T-helper 2 cell (primary cell): ENCODE measurements around the gene DGKD.
A peak's percentile ranks its signal among the peaks of the same experiment; 100 is the strongest.

Experiments used
- DNase-seq, 5 experiments: peaks; one replicate each; pipeline versions ENCODE4 v3.0.0 to v3.0.0-alpha.2; 2012 to 2022

The DGKD gene

GRCh38 chr2:233446606-233447305 lies 92.5 kb downstream of the DGKD start:
- no peak for DNase-seq

GRCh38 chr2:233447506-233448219 lies 93.4 kb downstream of the DGKD start:
- DNase-seq, result no peak

DNA sequence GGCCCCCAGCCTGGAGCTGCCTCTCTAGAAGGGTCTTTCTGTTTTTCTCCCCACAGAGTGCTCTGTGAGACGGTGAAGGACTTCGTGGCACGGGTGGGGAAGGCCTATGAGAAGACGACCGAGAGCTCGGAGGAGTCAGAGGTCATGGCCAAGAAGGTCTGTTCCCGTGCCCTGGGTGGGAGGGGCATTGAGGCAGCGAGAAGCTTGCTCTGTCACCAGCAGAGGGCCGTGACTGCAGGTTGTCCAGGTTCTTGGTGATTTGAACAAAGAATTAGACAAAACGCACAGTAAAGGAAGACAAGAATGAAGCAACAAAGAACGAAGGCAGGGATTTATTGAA lies 93.9 kb downstream of the DGKD start:
- peak in 1 of 5 experiments; percentile 32 for DNase-seq

DNA sequence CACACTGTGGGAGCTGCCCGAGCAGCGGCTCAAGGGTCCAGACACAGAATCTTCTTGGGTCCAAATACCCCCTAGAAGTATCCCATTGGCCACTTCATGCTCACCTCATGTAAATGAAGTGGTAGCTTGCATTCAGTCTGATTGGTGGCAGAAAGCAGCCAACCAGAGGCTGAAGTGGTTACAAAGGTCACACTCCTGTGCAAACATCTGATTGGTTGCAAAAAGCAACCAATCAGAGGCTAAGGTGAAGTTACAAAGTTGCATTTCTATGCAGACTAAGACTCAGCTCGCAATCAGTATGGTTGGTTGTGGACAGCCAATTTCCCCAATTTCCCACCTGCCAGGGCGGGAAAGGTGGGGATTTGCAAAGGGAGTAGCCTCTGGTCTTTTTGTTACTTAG lies 94.3 kb downstream of the DGKD start:
- DNase-seq, result peak in 1 of 5 experiments; percentile 24

- no peak for DNase-seq
These were observed 95.0 kb downstream of the DGKD start for GRCh38 chr2:233449081-233449901.

GRCh38 chr2:233449921-233450863 lies 95.9 kb downstream of the DGKD start:
- no peak for DNase-seq

DNA sequence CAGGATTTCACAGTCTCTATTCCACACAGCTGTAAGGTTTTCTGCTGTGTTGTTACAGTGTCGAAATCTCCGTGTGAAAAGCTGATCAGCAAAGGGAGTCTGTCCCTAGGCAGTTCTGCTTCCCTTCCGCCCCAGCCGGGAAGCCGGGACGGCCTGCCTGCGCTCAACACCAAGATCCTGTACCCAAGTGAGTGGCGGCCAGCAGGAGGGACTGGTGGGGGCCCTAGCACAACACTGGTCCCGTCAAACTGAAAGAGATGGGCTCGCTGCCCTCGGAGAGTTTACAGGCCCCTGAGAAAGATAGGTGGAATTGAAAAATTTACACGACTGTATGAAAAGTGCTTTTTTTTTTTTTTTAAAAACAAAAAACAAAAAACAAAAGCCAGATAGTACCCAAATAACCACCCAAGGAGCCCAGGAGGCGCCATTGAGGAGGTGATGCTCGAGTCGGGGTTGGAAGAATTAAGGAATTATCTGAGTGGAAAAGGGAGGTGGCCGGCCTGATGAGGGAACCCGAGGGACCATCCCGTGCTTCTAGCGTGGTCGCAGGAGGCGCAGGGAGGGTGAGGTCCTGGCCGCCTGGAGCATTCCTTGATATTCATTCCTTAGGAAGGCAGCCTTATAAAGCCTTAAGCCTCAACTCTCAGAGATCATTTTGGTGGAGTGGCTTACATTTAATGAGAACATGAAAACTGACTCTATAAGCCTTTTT lies 96.7 kb downstream of the DGKD start:
- DNase-seq, result no peak

DNA sequence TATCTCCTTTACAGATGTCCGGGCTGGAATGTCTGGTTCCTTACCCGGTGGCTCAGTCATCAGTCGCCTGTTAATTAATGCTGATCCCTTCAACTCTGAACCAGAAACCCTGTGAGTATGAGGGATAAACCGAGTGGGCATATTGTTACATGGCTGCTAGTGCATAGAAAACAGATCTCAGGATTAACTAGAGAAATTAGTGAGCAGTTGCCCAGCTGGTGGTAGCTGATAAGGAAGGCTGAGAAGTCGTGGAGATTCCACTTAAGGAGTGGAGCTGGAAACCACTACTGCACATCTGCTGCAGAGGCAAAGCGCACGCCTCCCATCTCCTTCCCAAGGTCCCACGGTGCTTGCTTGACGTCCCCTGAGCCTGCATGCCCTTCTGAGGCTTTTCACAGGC lies 97.7 kb downstream of the DGKD start:
- DNase-seq, result no peak

- no peak for DNase-seq
These were observed 99.0 kb downstream of the DGKD start for GRCh38 chr2:233453111-233453915.

DNA sequence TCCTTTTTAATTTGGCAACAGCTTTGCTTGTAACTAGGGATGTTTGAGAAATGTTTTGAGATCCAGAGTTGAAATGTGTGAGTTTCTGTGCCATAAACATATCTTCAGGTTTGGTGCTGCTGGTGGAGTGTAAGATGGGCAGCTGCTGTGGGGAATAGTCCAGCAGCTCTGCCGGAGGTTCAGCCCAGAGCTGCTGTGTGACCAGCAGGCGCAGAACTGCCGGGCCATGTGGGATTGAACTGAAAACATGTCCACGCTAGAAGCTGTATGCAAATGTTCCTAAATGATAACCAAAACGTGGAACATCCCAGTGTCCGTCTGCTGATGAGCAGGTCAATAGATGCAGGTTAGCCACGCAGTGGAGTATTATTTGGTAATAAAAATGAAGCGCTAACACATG lies 99.6 kb downstream of the DGKD start:
- DNase-seq, result no peak

- DNase-seq, result no peak
These were observed 100.7 kb downstream of the DGKD start for GRCh38 chr2:233455006-233455405.

GRCh38 chr2:233455491-233455890 lies 101.2 kb downstream of the DGKD start:
- DNase-seq, result no peak

DNA sequence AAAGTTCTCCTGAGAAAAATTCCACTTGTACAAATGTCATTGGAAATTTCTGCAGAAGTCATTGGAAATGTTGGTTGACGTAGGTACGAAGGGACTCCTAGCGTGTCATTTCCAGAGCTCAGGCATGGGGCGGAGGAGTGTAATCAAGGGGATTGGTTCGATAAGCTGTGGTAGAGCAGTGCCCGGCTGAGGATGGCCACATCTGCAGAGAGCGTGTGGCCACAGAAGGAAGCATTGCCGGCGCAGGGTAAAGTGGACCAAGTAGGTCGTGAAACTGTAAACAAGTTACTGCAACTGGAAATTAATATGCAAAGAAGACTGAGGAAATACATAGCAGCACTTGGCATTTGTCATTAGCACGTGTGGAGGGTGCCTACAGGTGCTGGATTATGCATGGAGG lies 101.8 kb downstream of the DGKD start:
- no peak for DNase-seq

DNA sequence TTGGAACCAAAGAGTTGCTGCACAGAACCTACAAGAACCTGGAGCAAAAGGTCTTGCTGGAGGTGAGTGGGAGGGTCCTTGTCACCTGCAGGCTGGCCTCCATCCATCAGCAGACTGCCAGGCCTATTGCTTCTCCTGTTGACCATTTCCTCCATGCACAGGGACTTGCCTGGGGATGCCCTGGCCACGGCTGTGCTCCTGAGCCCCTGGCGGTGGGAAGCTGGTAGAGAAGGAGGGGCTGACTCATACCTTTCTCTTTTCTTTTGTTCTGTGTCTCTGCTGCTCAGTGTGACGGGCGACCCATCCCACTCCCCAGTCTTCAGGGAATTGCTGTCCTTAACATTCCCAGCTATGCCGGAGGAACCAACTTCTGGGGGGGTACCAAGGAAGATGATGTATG lies 102.6 kb downstream of the DGKD start:
- no peak for DNase-seq

GRCh38 chr2:233457356-233457755 lies 103.1 kb downstream of the DGKD start:
- DNase-seq, result no peak

DNA sequence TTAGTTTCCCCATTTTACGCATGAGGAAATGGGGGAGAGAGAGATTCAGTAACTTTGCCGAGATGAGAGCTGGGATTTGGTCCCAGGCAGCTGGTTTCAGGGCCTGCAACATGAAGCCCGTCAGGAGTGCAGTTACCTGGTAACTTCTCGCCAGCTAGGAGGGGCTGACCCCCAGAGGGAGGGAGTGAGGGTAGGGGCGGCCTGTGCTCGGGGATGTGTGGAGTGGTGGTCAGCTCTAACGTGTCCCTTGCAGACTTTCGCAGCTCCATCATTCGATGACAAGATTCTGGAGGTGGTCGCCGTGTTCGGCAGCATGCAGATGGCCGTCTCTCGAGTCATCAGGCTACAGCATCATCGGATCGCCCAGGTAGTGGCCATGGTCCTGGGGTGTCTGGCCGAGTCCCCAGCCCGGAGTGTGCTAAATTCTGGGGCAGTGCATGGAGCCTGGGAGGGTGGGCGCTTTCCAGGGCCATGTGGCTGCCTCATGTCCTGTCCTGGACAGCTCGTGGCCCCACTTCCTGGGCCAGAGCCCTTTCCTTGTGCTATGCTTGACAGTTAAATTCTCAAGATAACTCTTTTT lies 103.8 kb downstream of the DGKD start:
- DNase-seq, result no peak

- DNase-seq, result no peak
These were observed 104.5 kb downstream of the DGKD start for GRCh38 chr2:233458826-233459225.

- no peak for DNase-seq
These were observed 105.1 kb downstream of the DGKD start for GRCh38 chr2:233459426-233459825.

DNA sequence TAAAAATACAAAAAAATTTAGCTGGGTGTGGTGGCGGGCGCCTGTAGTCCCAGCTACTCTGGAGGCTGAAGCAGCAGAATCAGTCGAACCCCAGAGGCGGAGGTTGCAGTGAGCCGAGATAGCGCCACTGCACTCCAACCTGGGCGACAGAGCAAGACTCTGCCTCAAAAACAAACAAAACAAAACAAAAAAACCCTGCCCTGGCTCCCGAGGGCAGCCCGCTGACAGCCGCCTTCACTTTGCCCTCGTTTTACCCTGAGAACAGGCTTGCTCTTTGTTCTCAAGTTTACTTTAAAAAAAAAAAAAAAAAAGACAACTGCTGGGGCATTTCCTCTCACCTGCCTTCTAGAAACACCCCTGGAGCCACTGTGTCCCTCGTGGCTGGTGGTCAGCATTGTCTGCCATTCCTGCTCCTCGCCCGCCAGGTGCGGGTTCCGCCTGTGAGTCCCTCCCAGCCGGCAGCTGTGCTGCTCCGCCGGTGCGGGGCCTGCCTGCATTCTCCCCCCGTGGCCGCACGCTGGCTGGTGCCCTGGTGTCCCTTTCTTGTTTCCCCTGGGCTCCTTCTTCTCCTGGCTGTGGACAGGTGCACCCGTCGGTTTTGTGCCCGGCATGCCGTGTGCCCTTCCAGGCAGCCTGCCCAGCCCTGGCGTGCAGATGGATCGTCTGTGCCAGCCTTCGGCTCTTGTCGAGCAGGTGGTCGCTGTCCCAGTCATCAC lies 106.6 kb downstream of the DGKD start:
- no peak for DNase-seq

DNA sequence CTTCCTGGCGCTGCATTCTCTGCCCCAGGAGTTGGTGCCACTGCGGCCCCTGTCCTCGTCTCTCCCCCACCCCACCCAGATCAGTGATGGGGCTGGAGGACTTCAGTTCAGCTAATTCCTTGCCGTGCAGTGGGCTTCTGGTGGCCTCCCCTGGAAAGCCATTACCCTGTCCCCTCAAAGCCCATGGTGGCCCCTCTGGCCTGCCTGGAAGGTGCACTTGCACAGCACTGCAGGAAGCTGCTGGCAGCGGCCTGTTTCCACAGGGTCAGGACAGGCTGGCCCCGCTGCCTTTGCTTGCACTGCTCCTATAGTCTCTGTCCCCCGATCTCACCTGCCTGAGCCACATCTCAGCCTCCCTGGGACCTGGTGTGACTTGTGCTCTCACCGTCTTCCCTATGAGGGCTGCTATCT lies 107.2 kb downstream of the DGKD start:
- no peak for DNase-seq
